Naive thymus-derived CD4-positive, alpha-beta T cell (primary cell): ENCODE results near the gene TPSB2. TPM values are rescaled to one million over a fixed set of nuclear protein-coding genes. Genes with fewer than 3 reads are reported as not detected.
A peak's percentile ranks its signal among the peaks of the same experiment; 100 is the strongest.
"Not testable (repeated sequence)": the region's sequence is repeated elsewhere in the genome, so short reads cannot be mapped to it uniquely, and the experiment has no call there.

Experiments
- ATAC-seq: fragments of 150-1000 bp; cut with Tn5 transposase; 2 replicates; pipeline ENCODE4 v1.10.0; 2021; ENCODE audit warnings: mild to moderate bottlenecking, moderate library complexity
- CTCF ChIA-PET: fragments of 350-600 bp; sonication (Branson Sonifier 250); formaldehyde crosslinking; loops from one replicate; lab custom pipeline; 2021; ENCODE audit warnings: antibody characterized with exemption; lab: Charles Lee
- POLR2A ChIA-PET: fragments of 350-600 bp; sonication (Branson Sonifier 250); formaldehyde crosslinking; loops from one replicate; lab custom pipeline; 2021; ENCODE audit warnings: antibody characterized with exemption, inconsistent platforms; lab: Charles Lee
- DNase-seq, 9 donors: peaks; one replicate each; pipeline versions ENCODE4 v3.0.0 to v3.0.0-alpha.2; 2020 to 2022; ENCODE audit warnings: mixed read lengths in 1 of 9
- H3K27ac ChIP-seq: one replicate; pipeline ENCODE4 v1.7.0; 2013; ENCODE audit warnings: mild to moderate bottlenecking, low read depth, low read length, moderate library complexity
- H3K27me3 ChIP-seq, 2 donors: one replicate each; pipeline ENCODE4 v1.7.0; 2013; ENCODE audit warnings: low read length in 2 of 2, mild to moderate bottlenecking in 2 of 2, moderate library complexity in 2 of 2; ENCODE audit not compliant: control insufficient read depth in 2 of 2, insufficient read depth in 2 of 2
- H3K36me3 ChIP-seq, 3 experiments: 1 replicate in 2 of 3; 2 replicates in 1 of 3; pipeline ENCODE4 v1.7.0; 2013; ENCODE audit warnings: low read length in 3 of 3, mild to moderate bottlenecking in 3 of 3, moderate library complexity in 1 of 3; ENCODE audit not compliant: insufficient read depth in 3 of 3, control insufficient read depth in 2 of 3
- H3K4me1 ChIP-seq, 2 donors: one replicate each; pipeline ENCODE4 v1.7.0; 2013; ENCODE audit warnings: low read length in 2 of 2, mild to moderate bottlenecking in 2 of 2, moderate library complexity in 1 of 2; ENCODE audit not compliant: control insufficient read depth in 2 of 2, insufficient read depth in 2 of 2
- H3K4me3 ChIP-seq: 2 replicates; pipeline ENCODE4 v1.7.0; 2013; ENCODE audit warnings: mild to moderate bottlenecking, low read length
- H3K9me3 ChIP-seq, 3 experiments: 1 replicate in 2 of 3; 2 replicates in 1 of 3; pipeline ENCODE4 v1.7.0; 2013; ENCODE audit warnings: low read length in 3 of 3; ENCODE audit not compliant: control insufficient read depth in 2 of 3
- H3K27ac Mint-ChIP-seq, 9 donors: one replicate each; pipeline ENCODE4 v1.8.0; 2020 to 2022; ENCODE audit warnings: mixed read lengths in 9 of 9, mild to moderate bottlenecking in 8 of 9, moderate library complexity in 5 of 9, inconsistent platforms in 2 of 9
- H3K27me3 Mint-ChIP-seq, 5 donors: one replicate each; pipeline ENCODE4 v1.8.0; 2021 to 2022; ENCODE audit warnings: mixed read lengths in 5 of 5, mild to moderate bottlenecking in 1 of 5
- H3K36me3 Mint-ChIP-seq, 5 donors: one replicate each; pipeline ENCODE4 v1.8.0; 2020 to 2022; ENCODE audit warnings: mixed read lengths in 5 of 5, mild to moderate bottlenecking in 3 of 5, inconsistent platforms in 1 of 5
- H3K4me1 Mint-ChIP-seq, 7 donors: one replicate each; pipeline ENCODE4 v1.8.0; 2020 to 2022; ENCODE audit warnings: mixed read lengths in 7 of 7, mild to moderate bottlenecking in 3 of 7, inconsistent platforms in 1 of 7
- H3K4me3 Mint-ChIP-seq, 10 donors: one replicate each; pipeline ENCODE4 v1.8.0; 2020 to 2022; ENCODE audit warnings: mild to moderate bottlenecking in 10 of 10, mixed read lengths in 10 of 10, moderate library complexity in 6 of 10, inconsistent platforms in 2 of 10
- H3K9me3 Mint-ChIP-seq, 11 donors: one replicate each; pipeline ENCODE4 v1.8.0; 2020 to 2022; ENCODE audit warnings: mixed read lengths in 11 of 11, mild to moderate bottlenecking in 4 of 11, inconsistent platforms in 1 of 11, moderate library complexity in 1 of 11
- intact Hi-C, 2 donors: fragments of 100-400 bp; cut with micrococcal nuclease; formaldehyde crosslinking; loops; one replicate each; pipeline ENCODE4 v1.15.1; 2023
- polyA plus RNA-seq, 2 donors: library from polyadenylated mRNA; unstranded; fragments of 300-500 nt; fragmentation: Illumina TruSeq; gene quantifications; one replicate each; pipeline ENCODE4 v1.2.3, GENCODE V29; 2021
- total RNA-seq, 6 experiments: library from RNA in 5 of 6; stranded (reverse) in 5 of 6; gene quantifications; 1 replicate in 5 of 6; 2 replicates in 1 of 6; pipeline ENCODE4 v1.2.3 and lab custom pipeline; 2021 to 2026

Gene TPSB2
- total RNA-seq (1 to 10 TPM in 1 of 5 experiments, not detected in 4; 5.3 TPM), polyA plus RNA-seq (not detected), total RNA-seq (lab: John Stamatoyannopoulos, UW) (not detected)

DNA sequence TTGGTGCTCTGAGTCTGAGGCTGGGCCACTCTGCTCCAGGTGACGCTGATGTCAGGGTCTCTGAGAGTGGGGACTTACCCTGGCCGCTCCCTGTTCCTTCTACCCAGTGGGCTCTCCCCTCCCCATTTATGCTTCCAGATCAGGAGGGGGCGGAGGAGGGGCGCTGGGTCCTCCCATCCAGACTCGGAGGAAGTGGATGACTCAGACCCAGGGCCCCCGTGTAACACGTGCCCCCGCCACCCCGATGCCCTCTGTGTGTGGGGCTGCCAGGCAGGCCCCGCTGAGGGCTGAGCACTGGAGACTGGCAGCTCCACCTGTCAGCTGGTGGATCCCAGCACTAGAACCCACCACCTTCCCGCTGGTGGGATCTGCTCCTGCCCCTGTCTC is at the start of gene TPSB2:
Gene TPSB2 (minus strand): TSS at position 101 of the 387 bp plus-strand sequence. CDS start 233 bp downstream, outside the sequence.
- POLR2A ChIA-PET, CTCF ChIA-PET, H3K27me3 ChIP-seq, H3K36me3 ChIP-seq, H3K36me3 Mint-ChIP-seq, H3K9me3 Mint-ChIP-seq, H3K4me1 Mint-ChIP-seq, H3K27ac Mint-ChIP-seq, H3K4me1 ChIP-seq, DNase-seq, intact Hi-C loops, H3K9me3 ChIP-seq, H3K4me3 ChIP-seq, H3K4me3 Mint-ChIP-seq, H3K27me3 Mint-ChIP-seq, H3K27ac ChIP-seq: not testable (repeated sequence)
- peak; percentile 23 for ATAC-seq

DNA sequence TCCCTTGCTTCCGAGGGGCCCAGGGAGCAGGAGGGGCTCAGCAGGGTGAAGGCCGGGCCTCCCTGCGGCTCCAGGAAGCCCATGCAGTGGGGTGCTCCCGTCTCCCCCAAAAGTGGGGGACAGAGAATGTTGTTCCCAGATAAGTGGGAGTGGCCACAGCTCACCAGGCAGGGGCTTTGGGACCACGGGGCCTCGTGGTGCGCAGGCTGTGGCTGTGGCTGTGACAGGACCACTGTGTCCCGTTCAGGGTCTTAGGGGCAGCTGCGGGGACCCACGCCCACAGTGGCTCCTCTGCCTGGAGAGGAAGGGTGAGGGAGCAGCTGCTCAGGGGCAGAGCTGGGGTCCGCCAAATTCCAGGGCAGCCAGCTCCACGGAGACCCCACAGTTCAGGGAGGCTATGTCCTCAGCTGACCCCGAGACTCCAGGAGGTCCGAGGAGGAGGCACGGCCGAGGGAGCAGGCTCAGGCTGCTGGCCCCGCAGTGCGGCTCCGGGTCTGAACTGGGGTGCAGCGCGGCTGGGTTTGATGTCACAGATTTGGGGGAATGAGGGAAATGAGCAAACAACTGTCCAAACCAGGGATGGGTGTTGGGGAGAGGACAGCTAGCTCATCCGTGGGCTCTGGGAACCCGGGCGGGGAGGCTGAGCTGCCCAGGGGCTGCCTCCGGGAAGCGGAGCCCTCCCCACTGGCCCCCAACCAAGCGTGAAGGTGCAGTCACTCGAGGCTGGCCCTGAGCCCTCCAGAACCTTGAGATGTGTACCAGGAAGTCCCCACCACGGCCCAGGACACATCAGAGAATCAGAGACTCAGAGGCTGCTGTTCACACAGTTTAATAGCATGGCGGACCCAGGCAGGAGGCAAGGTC is 49.3 kb upstream of the TPSB2 start:
- no peaks in the 10 kb centered on the region for H3K36me3 Mint-ChIP-seq
- no peak overlapping the region for H3K27ac Mint-ChIP-seq
- ChIA-PET POLR2A (no interaction called here), CTCF (no interaction called here)
- no peaks in the 10 kb centered on the region for H3K27me3 ChIP-seq
- DNase-seq (no peak), ATAC-seq (no peak)
- H3K4me3 ChIP-seq = no peak overlapping the region
- H3K4me1 ChIP-seq = no peaks in the 10 kb centered on the region
- intact Hi-C loops = no loop called here
- no peaks in the 10 kb centered on the region for H3K9me3 ChIP-seq
- no peaks in the 10 kb centered on the region for H3K36me3 ChIP-seq
- peaks cover 0 to 17% (median 9%) of the 10 kb centered on the region in 5 donors for H3K27me3 Mint-ChIP-seq
- H3K4me3 Mint-ChIP-seq = no peak overlapping the region
- H3K27ac ChIP-seq = no peak overlapping the region
- H3K4me1 Mint-ChIP-seq = peaks cover 0 to 10% (median 0%) of the 10 kb centered on the region in 7 donors
- no peaks in the 10 kb centered on the region for H3K9me3 Mint-ChIP-seq

DNA sequence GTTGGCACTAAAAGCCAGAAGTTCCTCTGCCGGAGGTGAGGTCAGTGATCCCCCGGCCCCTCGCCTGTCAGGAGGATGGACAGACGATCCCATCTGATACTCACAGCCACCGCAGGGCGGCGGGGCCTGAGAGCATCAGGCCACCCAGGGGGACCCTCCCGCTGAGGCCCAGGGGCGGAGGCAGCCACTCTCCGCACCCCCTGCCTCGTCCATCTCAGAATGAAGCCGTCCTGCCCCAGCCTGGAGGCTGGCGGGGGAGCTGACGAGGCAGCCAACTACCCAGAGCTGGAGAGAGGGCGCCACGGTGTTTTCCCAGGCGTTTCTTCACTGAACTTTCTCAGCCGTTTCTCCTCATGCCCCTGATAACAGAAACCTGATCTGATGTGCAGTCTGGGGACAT is 48.5 kb upstream of the TPSB2 start:
- H3K27ac ChIP-seq = no peak overlapping the region
- no peak overlapping the region for H3K27ac Mint-ChIP-seq
- peaks cover 0 to 19% (median 9%) of the 10 kb centered on the region in 5 donors for H3K27me3 Mint-ChIP-seq
- ATAC-seq (no peak), DNase-seq (no peak)
- H3K36me3 Mint-ChIP-seq = no peaks in the 10 kb centered on the region
- H3K9me3 ChIP-seq = no peaks in the 10 kb centered on the region
- intact Hi-C loops = no loop called here
- no peak overlapping the region for H3K4me3 Mint-ChIP-seq
- ChIA-PET POLR2A (no interaction called here), CTCF (no interaction called here)
- no peak overlapping the region for H3K4me3 ChIP-seq
- no peaks in the 10 kb centered on the region for H3K4me1 ChIP-seq
- no peaks in the 10 kb centered on the region for H3K27me3 ChIP-seq
- H3K9me3 Mint-ChIP-seq = no peaks in the 10 kb centered on the region
- peaks cover 0 to 8% (median 0%) of the 10 kb centered on the region in 7 donors for H3K4me1 Mint-ChIP-seq
- H3K36me3 ChIP-seq = no peaks in the 10 kb centered on the region

DNA sequence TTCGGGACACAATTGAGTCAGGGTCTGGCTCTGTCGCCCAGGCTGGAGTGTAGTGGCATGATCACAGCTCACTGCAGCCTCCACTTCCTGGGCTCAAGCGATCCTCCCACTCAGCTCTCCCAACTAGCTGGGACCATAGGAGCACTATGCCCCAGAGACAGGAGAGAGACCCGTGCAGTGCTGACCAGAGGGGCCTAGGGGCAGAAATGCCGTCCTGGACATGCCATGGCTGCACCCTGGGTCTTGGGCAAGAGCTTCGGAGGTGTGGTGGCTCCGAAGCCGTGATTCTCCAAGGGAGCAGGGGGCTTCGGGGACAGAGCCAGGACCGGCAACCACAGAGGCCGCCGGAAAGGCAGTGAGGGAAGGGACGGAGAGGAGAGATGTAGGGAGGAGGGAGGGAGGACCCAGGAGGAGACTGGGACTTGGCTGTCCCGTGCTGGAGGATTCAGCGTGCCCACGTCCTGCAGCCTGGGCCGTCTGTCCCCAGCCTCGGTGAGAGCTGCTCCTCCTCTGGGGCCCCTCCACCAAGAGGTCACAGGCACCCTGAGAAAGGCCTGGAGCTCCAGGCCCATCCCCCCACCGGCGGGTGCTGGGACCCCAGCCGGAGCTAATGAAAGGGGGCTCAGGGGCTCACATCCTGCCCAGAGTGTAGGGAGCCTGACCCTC is 47.8 kb upstream of the TPSB2 start:
- Mint-ChIP-seq H3K27me3 (peaks cover 1 to 26% (median 14%) of the 10 kb centered on the region in 5 donors), H3K4me1 (peaks cover 0 to 5% (median 0%) of the 10 kb centered on the region in 7 donors), H3K27ac (no peak overlapping the region), H3K36me3 (no peaks in the 10 kb centered on the region), H3K9me3 (no peaks in the 10 kb centered on the region), H3K4me3 (no peak overlapping the region)
- Histone ChIP-seq H3K4me1 (no peaks in the 10 kb centered on the region), H3K27ac (no peak overlapping the region), H3K27me3 (no peaks in the 10 kb centered on the region), H3K4me3 (no peak overlapping the region), H3K36me3 (no peaks in the 10 kb centered on the region), H3K9me3 (no peaks in the 10 kb centered on the region)
- intact Hi-C loops = no loop called here
- no peak for DNase-seq
- ChIA-PET CTCF (no interaction called here), POLR2A (no interaction called here)
- no peak for ATAC-seq

DNA sequence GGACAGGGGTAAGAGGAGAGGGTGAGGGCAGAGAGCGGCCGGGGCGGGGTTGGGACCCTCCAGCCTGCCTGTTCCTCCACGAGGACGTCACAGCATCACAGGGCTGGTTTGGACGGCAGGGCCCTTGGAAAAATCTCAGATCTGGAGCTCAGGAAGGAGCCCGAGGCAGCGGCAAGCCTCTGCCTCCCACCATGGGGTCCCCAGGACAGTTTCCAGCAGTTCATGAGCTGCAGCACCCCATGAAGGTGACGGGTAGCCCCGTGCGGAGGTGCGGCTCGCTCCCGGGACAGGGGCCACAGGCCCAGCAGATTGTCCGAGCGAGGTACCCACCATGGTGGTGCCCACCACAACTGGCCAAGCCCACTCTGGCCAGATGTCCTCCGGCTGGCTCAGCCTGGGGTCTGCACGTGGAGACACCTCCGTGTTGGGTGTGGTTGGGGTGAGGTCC is 47.2 kb upstream of the TPSB2 start:
- H3K36me3 Mint-ChIP-seq = no peaks in the 10 kb centered on the region

DNA sequence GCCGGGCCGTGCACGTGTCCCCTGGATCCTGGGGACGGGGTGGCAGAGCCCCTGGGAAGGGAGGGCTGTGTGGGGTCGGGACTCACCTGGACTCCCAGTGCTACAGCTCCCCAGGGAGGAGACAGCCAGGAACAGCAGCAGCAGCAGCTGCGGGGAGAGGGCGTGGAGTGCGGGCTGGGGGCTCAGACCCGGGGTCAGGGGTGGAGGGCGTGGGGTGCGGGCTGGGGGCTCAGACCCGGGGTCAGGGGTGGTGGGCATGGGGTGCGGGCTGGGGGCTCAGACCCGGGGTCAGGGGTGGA is 46.5 kb upstream of the TPSB2 start:
- intact Hi-C loops = no loop called here
- no peaks in the 10 kb centered on the region for H3K27me3 ChIP-seq
- H3K27ac ChIP-seq = no peak overlapping the region
- no peak overlapping the region for H3K4me3 ChIP-seq
- H3K36me3 ChIP-seq = no peaks in the 10 kb centered on the region
- CTCF ChIA-PET = no interaction called here
- H3K9me3 ChIP-seq = no peaks in the 10 kb centered on the region
- POLR2A ChIA-PET = no interaction called here
- no peaks in the 10 kb centered on the region for H3K9me3 Mint-ChIP-seq
- ATAC-seq = no peak
- no peaks in the 10 kb centered on the region for H3K36me3 Mint-ChIP-seq
- no peak overlapping the region for H3K27ac Mint-ChIP-seq
- DNase-seq = no peak
- H3K27me3 Mint-ChIP-seq = peaks cover 2 to 28% (median 15%) of the 10 kb centered on the region in 5 donors
- H3K4me3 Mint-ChIP-seq = no peak overlapping the region
- H3K4me1 ChIP-seq = no peaks in the 10 kb centered on the region
- peaks cover 0 to 5% (median 0%) of the 10 kb centered on the region in 7 donors for H3K4me1 Mint-ChIP-seq

More for the DNA sequence above, 47.2 kb upstream of the TPSB2 start:
- H3K36me3 ChIP-seq = no peaks in the 10 kb centered on the region
- peaks cover 2 to 28% (median 15%) of the 10 kb centered on the region in 5 donors for H3K27me3 Mint-ChIP-seq
- no peaks in the 10 kb centered on the region for H3K4me1 ChIP-seq
- no peak overlapping the region for H3K4me3 Mint-ChIP-seq
- ChIA-PET POLR2A (no interaction called here), CTCF (no interaction called here)
- H3K27me3 ChIP-seq = no peaks in the 10 kb centered on the region
- no peaks in the 10 kb centered on the region for H3K9me3 Mint-ChIP-seq
- H3K9me3 ChIP-seq = no peaks in the 10 kb centered on the region
- intact Hi-C loops = no loop called here
- ATAC-seq = no peak
- H3K27ac Mint-ChIP-seq = no peak overlapping the region
- H3K4me3 ChIP-seq = no peak overlapping the region
- DNase-seq = no peak
- no peak overlapping the region for H3K27ac ChIP-seq
- H3K4me1 Mint-ChIP-seq = peaks cover 0 to 5% (median 0%) of the 10 kb centered on the region in 7 donors
